Activated naive CD4-positive, alpha-beta T cell treated with anti-CD3 and anti-CD28 coated beads, Interleukin-2, amount 10 ng/mL, durations not matched to agents 7 days and 5 days (primary cell): ENCODE results near the gene SZT2.
"Not testable (repeated sequence)": the region's sequence is repeated elsewhere in the genome, so short reads cannot be mapped to it uniquely, and the experiment has no call there.

Source experiments
- CTCF ChIA-PET: fragments of 350-600 bp; sonication (Branson Sonifier 250); formaldehyde crosslinking; loops from one replicate; lab custom pipeline; 2021; ENCODE audit warnings: antibody characterized with exemption; lab: Charles Lee
- DNase-seq: peaks from one replicate; pipeline ENCODE4 v3.0.0-alpha.2; 2020
- H3K27ac Mint-ChIP-seq: one replicate; pipeline ENCODE4 v1.8.0; 2021; ENCODE audit warnings: mild to moderate bottlenecking, moderate library complexity, mixed read lengths
- H3K27me3 Mint-ChIP-seq: one replicate; pipeline ENCODE4 v1.8.0; 2021; ENCODE audit warnings: mild to moderate bottlenecking, mixed read lengths
- H3K36me3 Mint-ChIP-seq: one replicate; pipeline ENCODE4 v1.8.0; 2021; ENCODE audit warnings: mixed read lengths
- H3K4me1 Mint-ChIP-seq: one replicate; pipeline ENCODE4 v1.8.0; 2021; ENCODE audit warnings: mixed read lengths
- H3K4me3 Mint-ChIP-seq: one replicate; pipeline ENCODE4 v1.8.0; 2021; ENCODE audit warnings: mild to moderate bottlenecking, moderate library complexity, mixed read lengths
- H3K9me3 Mint-ChIP-seq: one replicate; pipeline ENCODE4 v1.8.0; 2021; ENCODE audit warnings: mixed read lengths

Gene SZT2

DNA sequence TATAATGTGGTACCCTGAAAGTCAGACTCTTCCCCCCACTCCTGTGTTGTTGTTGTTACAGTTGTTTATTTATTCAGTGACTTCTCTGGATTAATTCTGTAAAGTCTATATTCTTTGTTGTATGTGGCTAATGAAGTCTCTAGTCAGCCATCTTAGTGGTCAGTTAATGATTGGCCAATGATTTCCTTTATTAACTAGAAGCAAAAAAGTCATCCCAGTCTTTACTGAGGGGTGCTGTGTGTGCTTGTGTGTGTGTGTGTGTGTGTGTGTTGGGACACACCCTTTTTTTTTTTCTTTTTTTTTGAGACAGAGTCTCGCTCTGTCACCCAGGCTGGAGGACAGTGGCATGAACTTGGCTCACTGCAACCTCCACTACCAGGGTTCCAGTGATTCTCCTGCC lies 101.4 kb downstream of the SZT2 start:
- Mint-ChIP-seq H3K27ac (no peak overlapping the region), H3K27me3 (peaks cover 28% of the 10 kb centered on the region), H3K36me3 (peaks cover 1% of the 10 kb centered on the region), H3K9me3 (peaks cover 21% of the 10 kb centered on the region), H3K4me1 (no peaks in the 10 kb centered on the region), H3K4me3 (no peak overlapping the region)
- CTCF ChIA-PET, result no interaction called here
- DNase-seq, result no peak

DNA sequence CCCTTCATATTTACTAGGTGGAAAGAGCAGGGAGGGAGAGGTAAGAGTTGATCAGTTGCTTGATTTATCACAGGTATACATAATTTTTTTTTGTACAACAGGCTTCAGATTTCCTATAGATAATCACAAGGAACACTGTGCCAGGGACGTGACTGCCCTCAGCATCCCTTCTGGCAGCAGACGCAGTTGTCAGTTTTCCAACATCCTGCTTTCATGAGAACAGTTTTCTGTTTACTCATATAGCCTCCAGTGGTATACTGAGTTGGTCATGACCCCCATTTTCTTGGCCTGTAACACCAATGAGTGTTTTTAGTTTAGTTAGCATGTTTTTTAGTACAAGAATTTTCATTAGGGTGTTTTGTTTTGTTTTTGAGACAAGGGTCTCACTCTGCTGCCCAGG lies 103.1 kb downstream of the SZT2 start:
- DNase-seq, result no peak
- Mint-ChIP-seq H3K4me1 (no peaks in the 10 kb centered on the region), H3K36me3 (peaks cover 1% of the 10 kb centered on the region), H3K27me3 (peaks cover 28% of the 10 kb centered on the region), H3K27ac (no peak overlapping the region), H3K9me3 (peaks cover 16% of the 10 kb centered on the region), H3K4me3 (no peak overlapping the region)
- CTCF ChIA-PET, result interaction anchor here (0.6 kb wide), 1 partner anchor 73 kb away, joined by 3 read pairs; no protein-coding TSS in a partner anchor

DNA sequence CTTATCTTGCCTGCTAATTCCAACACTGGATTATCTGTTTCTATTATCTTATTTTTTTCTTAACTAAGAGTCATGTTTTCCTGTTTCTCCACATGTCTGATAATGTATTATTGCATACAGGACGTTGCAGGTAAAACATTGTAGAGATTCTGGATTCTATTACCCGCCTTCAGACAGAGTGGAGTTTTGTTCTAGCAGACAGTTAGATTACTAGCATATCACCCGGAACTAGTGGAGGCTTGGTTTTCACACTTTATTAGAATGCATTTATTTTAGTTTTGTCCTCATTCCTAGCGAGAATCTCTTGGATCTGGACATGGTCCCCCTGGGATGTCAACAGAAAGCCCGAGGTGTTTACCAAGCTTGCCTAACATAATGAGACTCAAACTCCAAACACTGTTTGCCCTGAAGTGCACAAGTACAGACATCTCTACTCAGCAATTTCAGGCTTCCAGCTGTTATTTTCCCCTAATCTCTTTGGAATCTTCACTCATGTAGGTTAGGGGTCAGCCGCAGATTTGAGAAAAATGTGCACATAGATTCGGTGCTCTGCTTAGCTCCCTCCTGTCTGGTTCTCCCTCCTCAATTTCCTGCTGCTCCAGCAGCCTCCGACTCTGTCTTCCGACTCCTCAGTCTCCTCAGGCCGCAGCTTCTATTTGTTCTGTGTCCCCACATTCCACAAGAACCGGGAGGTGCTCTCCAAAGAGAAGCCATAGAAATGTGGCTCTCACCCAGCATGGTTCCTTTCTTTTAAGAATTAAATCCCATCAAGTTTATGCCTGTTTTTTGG lies 104.2 kb downstream of the SZT2 start:
- no peak for DNase-seq
- peaks cover 11% of the 10 kb centered on the region for H3K9me3 Mint-ChIP-seq
- H3K36me3 Mint-ChIP-seq, result peaks cover 1% of the 10 kb centered on the region
- no peaks in the 10 kb centered on the region for H3K4me1 Mint-ChIP-seq
- H3K4me3 Mint-ChIP-seq, result no peak overlapping the region
- no peak overlapping the region for H3K27ac Mint-ChIP-seq
- peaks cover 28% of the 10 kb centered on the region for H3K27me3 Mint-ChIP-seq
- CTCF ChIA-PET, result no interaction called here

DNA sequence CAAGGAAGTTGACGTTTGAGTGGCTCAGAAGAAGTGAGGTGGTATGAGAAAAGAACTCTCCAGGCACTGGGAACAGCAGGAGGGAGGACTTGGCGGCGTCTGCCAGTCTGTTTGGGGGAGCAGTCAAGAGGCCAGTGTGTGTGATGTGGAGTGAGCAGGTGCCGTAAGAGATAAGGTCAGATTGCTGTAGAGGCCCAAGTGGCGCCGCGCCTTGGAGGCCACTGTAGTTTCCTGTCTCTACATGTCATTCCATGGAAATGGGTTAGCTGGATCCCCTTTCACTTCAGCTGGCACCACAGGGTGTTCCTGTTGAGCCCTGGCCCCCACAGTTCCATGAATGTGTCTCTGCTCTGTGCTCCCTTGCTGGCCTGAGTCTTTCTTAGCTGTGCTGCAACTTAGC lies 105.5 kb downstream of the SZT2 start:
- Mint-ChIP-seq H3K4me1 (no peaks in the 10 kb centered on the region), H3K4me3 (no peak overlapping the region), H3K27me3 (peaks cover 24% of the 10 kb centered on the region), H3K9me3 (peaks cover 6% of the 10 kb centered on the region), H3K27ac (no peak overlapping the region), H3K36me3 (peaks cover 1% of the 10 kb centered on the region)
- DNase-seq, result no peak
- CTCF ChIA-PET, result no interaction called here

DNA sequence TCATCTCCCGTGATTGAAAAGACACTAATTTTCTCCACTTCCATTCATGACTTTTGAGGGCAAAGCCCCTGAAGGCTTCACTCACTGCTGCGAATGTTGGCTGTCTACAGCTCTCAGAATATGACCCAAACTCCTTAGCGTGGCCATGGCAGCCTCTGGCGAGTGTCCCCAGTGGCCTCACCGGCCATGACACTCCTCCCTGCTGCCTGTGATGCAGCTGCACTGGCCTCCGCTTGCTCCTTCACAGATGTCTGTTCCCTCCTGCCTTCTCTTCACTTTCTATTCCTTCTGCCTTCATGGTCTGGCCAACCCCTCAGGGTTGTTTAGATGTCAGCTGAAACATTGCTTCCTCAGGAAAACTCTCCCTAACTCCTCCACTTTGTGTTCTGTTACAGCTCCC lies 110.2 kb downstream of the SZT2 start:
- H3K4me3 Mint-ChIP-seq, result no peak overlapping the region
- no peaks in the 10 kb centered on the region for H3K4me1 Mint-ChIP-seq
- CTCF ChIA-PET, result interaction anchor here (1.0 kb wide), 1 partner anchor 273 kb away, joined by 4 read pairs; no protein-coding TSS in a partner anchor
- DNase-seq, result no peak
- no peaks in the 10 kb centered on the region for H3K36me3 Mint-ChIP-seq
- no peak overlapping the region for H3K27ac Mint-ChIP-seq
- no peaks in the 10 kb centered on the region for H3K9me3 Mint-ChIP-seq
- peaks cover 9% of the 10 kb centered on the region for H3K27me3 Mint-ChIP-seq

DNA sequence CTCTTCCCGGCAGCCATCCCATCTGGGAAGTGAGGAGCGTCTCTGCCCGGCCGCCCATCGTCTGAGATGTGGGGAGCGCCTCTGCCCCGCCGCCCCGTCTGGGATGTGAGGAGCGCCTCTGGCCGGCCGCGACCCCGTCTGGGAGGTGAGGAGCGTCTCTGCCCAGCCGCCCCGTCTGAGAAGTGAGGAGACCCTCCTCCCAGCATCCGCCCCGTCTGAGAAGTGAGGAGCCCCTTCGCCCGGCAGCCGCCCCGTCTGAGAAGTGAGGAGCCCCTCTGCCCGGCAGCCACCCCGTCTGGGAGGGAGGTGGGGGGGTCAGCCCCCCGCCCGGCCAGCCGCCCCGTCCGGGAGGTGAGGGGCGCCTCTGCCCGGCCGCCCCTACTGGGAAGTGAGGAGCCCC lies 112.1 kb downstream of the SZT2 start:
- DNase-seq, H3K27me3 Mint-ChIP-seq, CTCF ChIA-PET, H3K9me3 Mint-ChIP-seq, H3K4me3 Mint-ChIP-seq, H3K36me3 Mint-ChIP-seq, H3K27ac Mint-ChIP-seq, H3K4me1 Mint-ChIP-seq: not testable (repeated sequence)

DNA sequence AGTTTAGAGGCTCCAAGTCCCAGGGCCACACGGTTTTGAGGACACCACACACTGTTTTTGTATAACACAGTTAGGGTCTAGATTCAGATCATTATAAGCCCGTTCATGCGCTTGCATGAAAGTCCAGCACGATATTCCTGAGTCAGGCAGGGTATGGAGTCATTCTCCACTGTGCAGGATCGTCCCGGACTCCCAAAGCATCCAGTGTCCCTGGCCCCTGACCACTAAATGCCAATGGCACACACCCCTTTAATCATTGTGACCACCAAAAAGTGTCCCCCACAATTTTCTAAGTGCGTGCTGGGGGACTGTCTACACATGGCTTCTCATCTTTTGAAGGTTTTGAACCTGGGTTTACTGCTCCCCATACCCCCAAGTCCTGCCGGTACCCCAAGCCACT lies 113.8 kb downstream of the SZT2 start:
- no peaks in the 10 kb centered on the region for H3K36me3 Mint-ChIP-seq

More for the DNA sequence above, 113.8 kb downstream of the SZT2 start:
- H3K27ac Mint-ChIP-seq, result no peak overlapping the region
- H3K4me3 Mint-ChIP-seq, result no peak overlapping the region
- peaks cover 11% of the 10 kb centered on the region for H3K27me3 Mint-ChIP-seq
- no peaks in the 10 kb centered on the region for H3K4me1 Mint-ChIP-seq
- CTCF ChIA-PET, result no interaction called here
- no peaks in the 10 kb centered on the region for H3K9me3 Mint-ChIP-seq
- no peak for DNase-seq
